GM12878 (cell line): ENCODE measurements around the gene ECM2. TPM values are rescaled to one million over a fixed set of nuclear protein-coding genes. Genes with fewer than 3 reads are reported as not detected.

Experiments used
- ATAC-seq: fragments of 200-7000 bp; cut with Tn5 transposase; 3 replicates; pipeline ENCODE4 v1.9.1; 2020; ENCODE audit warnings: mild to moderate bottlenecking, moderate library complexity
- BruUV-seq: library from RNA; stranded (reverse); fragments of 400-500 nt; replicated peaks from 2 replicates; lab custom pipeline; 2021; lab: Mats Ljungman, UMichigan
- CTCF ChIA-PET: fragments of 300-600 bp; sonication (Branson Sonifier 250); formaldehyde crosslinking; extraction: SDS; loops from one replicate; lab custom pipeline; 2021; ENCODE audit warnings: inconsistent platforms; lab: Yijun Ruan, JAX
- POLR2A ChIA-PET: fragments of 350-600 bp; formaldehyde crosslinking; extraction: SDS; loops from one replicate; lab custom pipeline; 2021; ENCODE audit warnings: inconsistent platforms; lab: Charles Lee
- RAD21 ChIA-PET: fragments of 300-600 bp; sonication (Branson Sonifier 250); formaldehyde crosslinking; loops from one replicate; lab custom pipeline; 2023; ENCODE audit warnings: antibody characterized with exemption; ENCODE audit not compliant: unreplicated experiment; lab: Charles Lee
- SMC1A ChIA-PET: fragments of 300-600 bp; sonication (Branson Sonifier 250); formaldehyde crosslinking; loops from one replicate; lab custom pipeline; 2023; ENCODE audit not compliant: unreplicated experiment, uncharacterized antibody; lab: Charles Lee
- DNase-seq: peaks from one replicate; pipeline ENCODE4 v3.0.0-alpha.2; 2011; ENCODE audit warnings: low read depth, low spot score
- FAIRE-seq: peaks from 3 replicates; lab custom pipeline; 2011; peaks lifted over from hg19 to GRCh38; lab: Jason Lieb, UNC
- H2AFZ ChIP-seq: 2 replicates; pipeline ENCODE4 v1.6.0; 2011; ENCODE audit warnings: low read depth, low read length, control low read depth; ENCODE audit not compliant: control insufficient read depth
- H3K27ac ChIP-seq: 2 replicates; pipeline ENCODE4 v1.5.1; 2011; ENCODE audit warnings: control low read depth; ENCODE audit not compliant: control insufficient read depth, insufficient read depth
- H3K27me3 ChIP-seq, 2 experiments: replicated peaks in 1 of 2; 2 replicates each; pipeline versions ENCODE4 v1.6.0 to v1.6.1; 2011; ENCODE audit warnings: low read length in 1 of 2; ENCODE audit not compliant: control insufficient read depth in 2 of 2, insufficient read depth in 2 of 2
- H3K36me3 ChIP-seq, 2 experiments: 2 replicates each; pipeline ENCODE4 v1.5.1; 2011; ENCODE audit warnings: low read length in 1 of 2; ENCODE audit not compliant: control insufficient read depth in 2 of 2, insufficient read depth in 2 of 2
- H3K4me1 ChIP-seq: 2 replicates; pipeline ENCODE4 v1.6.1; 2011; ENCODE audit warnings: mild to moderate bottlenecking, low read length, moderate library complexity, mixed read lengths; ENCODE audit not compliant: control insufficient read depth, insufficient read depth
- H3K4me2 ChIP-seq: 2 replicates; pipeline ENCODE4 v1.6.0; 2011; ENCODE audit warnings: control low read depth; ENCODE audit not compliant: control insufficient read depth, insufficient read depth
- H3K4me3 ChIP-seq: fragments of 200-600 bp; sonication (generic); 2 replicates; pipeline ENCODE4 v1.5.1; 2016
- H3K79me2 ChIP-seq: 2 replicates; pipeline ENCODE4 v1.6.0; 2011; ENCODE audit warnings: low read length; ENCODE audit not compliant: control insufficient read depth, insufficient read depth
- H3K9ac ChIP-seq: 2 replicates; pipeline ENCODE4 v1.8.0; 2011; ENCODE audit warnings: low read length, control low read depth, mixed read lengths; ENCODE audit not compliant: control insufficient read depth, insufficient read depth
- H3K9me3 ChIP-seq: replicated peaks from 3 replicates; pipeline ENCODE4 v1.5.1; 2011; ENCODE audit warnings: mild to moderate bottlenecking, low read length; ENCODE audit not compliant: control insufficient read depth, insufficient read depth
- H4K20me1 ChIP-seq: 2 replicates; pipeline ENCODE4 v1.6.0; 2011; ENCODE audit not compliant: control insufficient read depth, insufficient read depth
- CHD1 ChIP-seq: IDR thresholded peaks from 2 replicates; pipeline ENCODE4 v1.6.1; 2012; ENCODE audit warnings: low read depth, low read length, improper control_type of control experiment
- DPF2 ChIP-seq: fragments of 450-650 bp; IDR thresholded peaks from 2 replicates; pipeline ENCODE4 v1.6.1; 2017; ENCODE audit warnings: mild to moderate bottlenecking
- HSF1 ChIP-seq: fragments of 150-350 bp; IDR thresholded peaks from 2 replicates; pipeline ENCODE4 v1.6.1; 2014; ENCODE audit warnings: mild to moderate bottlenecking, low read depth, low read length
- IKZF1 ChIP-seq: fragments of 450-650 bp; conservative IDR thresholded peaks from 2 replicates; pipeline ENCODE4 v1.6.1; 2017; ENCODE audit warnings: antibody characterized with exemption, mild to moderate bottlenecking
- POLR2A ChIP-seq: IDR thresholded peaks from 2 replicates; pipeline ENCODE4 v1.6.1; 2011; ENCODE audit warnings: low read depth, mild to moderate bottlenecking, low read length
- SIX5 ChIP-seq: IDR thresholded peaks from 2 replicates; pipeline ENCODE4 v1.6.1; 2011; ENCODE audit warnings: mild to moderate bottlenecking, low read depth, low read length, moderate library complexity; ENCODE audit not compliant: severe bottlenecking
- SKIL ChIP-seq: fragments of 450-650 bp; IDR thresholded peaks from 2 replicates; pipeline ENCODE4 v1.6.1; 2017; ENCODE audit warnings: mild to moderate bottlenecking, low read depth, inconsistent platforms; ENCODE audit not compliant: poor library complexity, severe bottlenecking
- SUPT20H ChIP-seq: IDR thresholded peaks from 2 replicates; pipeline ENCODE4 v1.6.1; 2011; ENCODE audit warnings: low read depth, mild to moderate bottlenecking, low read length, moderate library complexity, borderline replicate concordance; ENCODE audit not compliant: control insufficient read depth
- YY1 ChIP-seq: IDR thresholded peaks from 2 replicates; pipeline ENCODE4 v1.6.1; 2011; ENCODE audit warnings: low read depth, mild to moderate bottlenecking, low read length
- WGBS: methylation state at CpG from one replicate; pipeline ENCODE4 v1.1.6; 2016; ENCODE audit warnings: low lambda C conversion rate; ENCODE audit not compliant: insufficient replicate concordance, insufficient coverage; ENCODE audit errors: missing lambda C conversion rate; 5-methylcytosine and 5-hydroxymethylcytosine counted together
- in situ Hi-C: fragments of 300-500 bp; cut with MboI; formaldehyde crosslinking; loops from 9 replicates; pipeline ENCODE4 v1.14.3; 2018; ENCODE audit warnings: mixed read lengths
- intact Hi-C: fragments of 100-400 bp; cut with micrococcal nuclease; formaldehyde crosslinking; loops from one replicate; pipeline ENCODE4 v1.14.2; 2022; ENCODE audit not compliant: unreplicated experiment
- polyA plus RNA-seq, 11 experiments: library from polyadenylated mRNA; depleted of rRNA in 4 of 11; unstranded in 6 of 11; stranded (reverse) in 5 of 11; fragments of >200 nt; fragmentation: Nextera tagmentation in 4 of 11; fragmentation: Illumina TruSeq in 1 of 11; extraction: Ambion mirVana in 4 of 11; extraction: Trizol in 1 of 11; gene quantifications; 1 replicate in 1 of 11; 2 replicates in 10 of 11; pipeline versions ENCODE4 v1.2.1 to v1.2.3, GENCODE V29; 2011 to 2016; ENCODE audit warnings: inconsistent platforms in 2 of 11, missing spikeins in 2 of 11, low read depth in 1 of 11
- total RNA-seq, 4 experiments: library from RNA; depleted of rRNA in 3 of 4; stranded (reverse); fragments of >200 nt in 3 of 4; fragmentation: Illumina TruSeq in 1 of 4; extraction: Trizol in 1 of 4; gene quantifications; 2 replicates each; pipeline versions ENCODE4 v1.2.1 to v1.2.3, GENCODE V29; 2013 to 2021

ECM2 gene
- total and polyA plus RNA-seq, 10 of the 15 experiments (the other 5 are each of a cell fraction or from before 2014, with no cell fraction given), result 0.03 to 0.67 (median 0.09) TPM; not detected in 2

- ChIA-PET SMC1A (interaction anchor here (0.8 to 1.2 kb wide), 6 partner anchors 10 to 311 kb away, joined by 3 to 4 read pairs (median 4); partner anchors contain the start of gene ECM2), CTCF (interaction anchor here (2.0 to 2.5 kb wide), 2 partner anchors 10 to 24 kb away, joined by 4 to 6 read pairs; no protein-coding TSS in a partner anchor)
- no TSS peak for BruUV-seq
- WGBS, result 95% methylated on average over 2 of the region's 2 CpGs
- no peak overlapping the region for H3K27ac ChIP-seq
- H3K79me2 ChIP-seq, result no peaks in the 10 kb centered on the region
- DNase-seq, result no peak
- H4K20me1 ChIP-seq, result no peaks in the 10 kb centered on the region
- no peak for TF ChIP-seq SIX5
- TF ChIP-seq POLR2A, result no peak
- no peak for TF ChIP-seq DPF2
- TF ChIP-seq CHD1, result no peak
- TF ChIP-seq YY1, result no peak
- TF ChIP-seq IKZF1, result no peak
- TF ChIP-seq, all 136 proteins: peak for 0
- no peak overlapping the region for H3K9ac ChIP-seq
- H3K4me2 ChIP-seq, result no peak overlapping the region
- in situ Hi-C loops (no loop called here), intact Hi-C loops (no loop called here)
- peaks cover 9% of the 10 kb centered on the region for H3K4me1 ChIP-seq
- ATAC-seq (no peak), FAIRE-seq (no peak)
- H2AFZ ChIP-seq, result no peak overlapping the region
- no peaks in the 10 kb centered on the region for H3K9me3 ChIP-seq
- no peaks in the 10 kb centered on the region for H3K27me3 ChIP-seq
- POLR2A ChIA-PET, result no interaction called here
- H3K4me3 ChIP-seq, result no peak overlapping the region
- RAD21 ChIA-PET, result no interaction called here
- H3K36me3 ChIP-seq, result no peaks in the 10 kb centered on the region
These were observed 55.5 kb downstream of the ECM2 start for GRCh38 chr9:92480291-92480771.

- FAIRE-seq (no peak), ATAC-seq (no peak), DNase-seq (no peak)
- H3K4me3 ChIP-seq, result no peak overlapping the region
- H3K27ac ChIP-seq, result no peak overlapping the region
- SMC1A ChIA-PET, result interaction anchor here (1.4 kb wide), 1 partner anchor 12 kb away, joined by 4 read pairs; no protein-coding TSS in a partner anchor
- H4K20me1 ChIP-seq, result no peaks in the 10 kb centered on the region
- CTCF ChIA-PET, result no interaction called here
- BruUV-seq, result no TSS peak
- TF ChIP-seq HSF1, result peak; percentile 71; the same call in 1 of the 2 replicates
- TF ChIP-seq SUPT20H, result no peak
- TF ChIP-seq SKIL, result no peak
- POLR2A ChIA-PET, result no interaction called here
- H3K9me3 ChIP-seq, result no peaks in the 10 kb centered on the region
- H3K9ac ChIP-seq, result no peak overlapping the region
- H3K4me2 ChIP-seq, result no peak overlapping the region
- peaks cover 9% of the 10 kb centered on the region for H3K4me1 ChIP-seq
- intact Hi-C loops, result no loop called here
- in situ Hi-C loops, result no loop called here
- H3K27me3 ChIP-seq, result no peaks in the 10 kb centered on the region
- H2AFZ ChIP-seq, result no peak overlapping the region
- no peaks in the 10 kb centered on the region for H3K36me3 ChIP-seq
- RAD21 ChIA-PET, result no interaction called here
- no peaks in the 10 kb centered on the region for H3K79me2 ChIP-seq
These were observed 56.4 kb downstream of the ECM2 start for GRCh38 chr9:92479346-92479745.
